Measurements from ENCODE around the gene GPS2. TPM values are rescaled to one million over a fixed set of nuclear protein-coding genes. Genes with fewer than 3 reads are reported as not detected.
"Not testable (repeated sequence)": the region's sequence is repeated elsewhere in the genome, so short reads cannot be mapped to it uniquely, and the experiment has no call there.

Gene GPS2
- total RNA-seq, 1 donor from 2014 or later, result 56.2 TPM

GRCh38 chr17:7348478-7349242 is 33.5 kb upstream of the GPS2 start:
- H3K4me1 Mint-ChIP-seq, result peaks cover 18% of the 10 kb centered on the region
- H3K9me3 Mint-ChIP-seq, result no peaks in the 10 kb centered on the region
- no peaks in the 10 kb centered on the region for H3K27me3 Mint-ChIP-seq
- intact Hi-C loops (cut with micrococcal nuclease), result no loop called here
- H3K4me3 Mint-ChIP-seq, result no peak overlapping the region
- H3K27ac Mint-ChIP-seq, result peak overlapping the region; percentile 75
- H3K36me3 Mint-ChIP-seq (ENCODE audit: low read depth), result peaks cover 46% of the 10 kb centered on the region
- DNase-seq, result peak; percentile 58

- peak; percentile 56 for DNase-seq
- Mint-ChIP-seq H3K9me3 (no peaks in the 10 kb centered on the region), H3K4me1 (peaks cover 19% of the 10 kb centered on the region), H3K36me3 (ENCODE audit: low read depth) (peaks cover 49% of the 10 kb centered on the region), H3K4me3 (no peak overlapping the region), H3K27ac (peak overlapping the region; percentile 29), H3K27me3 (no peaks in the 10 kb centered on the region)
- intact Hi-C loops (cut with micrococcal nuclease), result no loop called here
Observed at GRCh38 chr17:7347630-7348477, 32.7 kb upstream of the GPS2 start.

GRCh38 chr17:7346761-7347614 is 31.8 kb upstream of the GPS2 start:
- intact Hi-C loops (cut with micrococcal nuclease), result no loop called here

GRCh38 chr17:7343250-7343649 is 28.1 kb upstream of the GPS2 start:
- Mint-ChIP-seq H3K9me3 (no peaks in the 10 kb centered on the region), H3K27ac (no peak overlapping the region), H3K36me3 (ENCODE audit: low read depth) (peaks cover 46% of the 10 kb centered on the region), H3K4me1 (peaks cover 8% of the 10 kb centered on the region), H3K27me3 (no peaks in the 10 kb centered on the region), H3K4me3 (no peak overlapping the region)
- no peak for DNase-seq
- intact Hi-C loops (cut with micrococcal nuclease), result no loop called here

More at GRCh38 chr17:7346761-7347614, 31.8 kb upstream of the GPS2 start:
- Mint-ChIP-seq H3K27ac (no peak overlapping the region), H3K36me3 (ENCODE audit: low read depth) (peaks cover 48% of the 10 kb centered on the region), H3K9me3 (no peaks in the 10 kb centered on the region), H3K4me3 (no peak overlapping the region), H3K27me3 (no peaks in the 10 kb centered on the region), H3K4me1 (peaks cover 13% of the 10 kb centered on the region)
- DNase-seq, result no peak

- H3K27ac Mint-ChIP-seq, result peak overlapping the region; percentile 34
- DNase-seq, result no peak
- peaks cover 18% of the 10 kb centered on the region for H3K4me1 Mint-ChIP-seq
- H3K9me3 Mint-ChIP-seq, result no peaks in the 10 kb centered on the region
- H3K27me3 Mint-ChIP-seq, result no peaks in the 10 kb centered on the region
- H3K4me3 Mint-ChIP-seq, result no peak overlapping the region
- H3K36me3 Mint-ChIP-seq (ENCODE audit: low read depth), result peaks cover 44% of the 10 kb centered on the region
- intact Hi-C loops (cut with micrococcal nuclease), result no loop called here
Observed at GRCh38 chr17:7341842-7342241, 26.7 kb upstream of the GPS2 start.

- Mint-ChIP-seq H3K4me3 (no peak overlapping the region), H3K27ac (no peak overlapping the region), H3K27me3 (no peaks in the 10 kb centered on the region), H3K36me3 (ENCODE audit: low read depth) (peaks cover 39% of the 10 kb centered on the region), H3K9me3 (no peaks in the 10 kb centered on the region), H3K4me1 (peaks cover 29% of the 10 kb centered on the region)
- intact Hi-C loops (cut with micrococcal nuclease), result no loop called here
- no peak for DNase-seq
Observed at GRCh38 chr17:7340179-7340578, 25.0 kb upstream of the GPS2 start.

GRCh38 chr17:7337600-7337999 is 22.4 kb upstream of the GPS2 start:
- not testable (repeated sequence) for H3K9me3 Mint-ChIP-seq, H3K27me3 Mint-ChIP-seq
- Mint-ChIP-seq H3K27ac (peak overlapping the region; percentile 86), H3K4me3 (peak overlapping the region; percentile 91), H3K4me1 (peaks cover 37% of the 10 kb centered on the region), H3K36me3 (ENCODE audit: low read depth) (peaks cover 29% of the 10 kb centered on the region)
- peak; percentile 59 for DNase-seq
- intact Hi-C loops (cut with micrococcal nuclease), result loop anchor here (2.0 kb wide), 1 partner anchor 13 kb away; no protein-coding TSS in a partner anchor

GRCh38 chr17:7336240-7337175 is 21.3 kb upstream of the GPS2 start, which contains the start of gene ACAP1:
ACAP1 (plus strand) TSS chr17:7336529; CDS start chr17:7336735, 206 bp downstream.
- H3K4me1 Mint-ChIP-seq, result peaks cover 46% of the 10 kb centered on the region

GRCh38 chr17:7335765-7336164 is 20.6 kb upstream of the GPS2 start:
- not testable (repeated sequence) for DNase-seq, H3K27me3 Mint-ChIP-seq, H3K9me3 Mint-ChIP-seq
- peaks cover 46% of the 10 kb centered on the region for H3K4me1 Mint-ChIP-seq
- peaks cover 20% of the 10 kb centered on the region for H3K36me3 Mint-ChIP-seq (ENCODE audit: low read depth)
- peak overlapping the region; percentile 86 for H3K27ac Mint-ChIP-seq
- intact Hi-C loops (cut with micrococcal nuclease), result loop anchor here (2.0 kb wide), 1 partner anchor 15 kb away; no protein-coding TSS in a partner anchor
- peak overlapping the region; percentile 91 for H3K4me3 Mint-ChIP-seq

More at GRCh38 chr17:7336240-7337175, 21.3 kb upstream of the GPS2 start, which contains the start of gene ACAP1:
- peak; percentile 95 for DNase-seq
- H3K27ac Mint-ChIP-seq, result peak within 1 kb of the TSS; percentile 86
- peak within 1 kb of the TSS; percentile 91 for H3K4me3 Mint-ChIP-seq
- H3K9me3 Mint-ChIP-seq, result no peaks in the 10 kb centered on the region
- peaks cover 22% of the 10 kb centered on the region for H3K36me3 Mint-ChIP-seq (ENCODE audit: low read depth)
- H3K27me3 Mint-ChIP-seq, result no peaks in the 10 kb centered on the region
- intact Hi-C loops (cut with micrococcal nuclease), result loop anchor here (2.0 kb wide), 1 partner anchor 14 kb away; no protein-coding TSS in a partner anchor

GRCh38 chr17:7334938-7335538 is 19.9 kb upstream of the GPS2 start:
- Mint-ChIP-seq H3K4me1 (peaks cover 47% of the 10 kb centered on the region), H3K36me3 (ENCODE audit: low read depth) (peaks cover 15% of the 10 kb centered on the region), H3K9me3 (no peaks in the 10 kb centered on the region), H3K27me3 (no peaks in the 10 kb centered on the region), H3K27ac (peak overlapping the region; percentile 86), H3K4me3 (peak overlapping the region; percentile 91)
- intact Hi-C loops (cut with micrococcal nuclease), result no loop called here
- no peak for DNase-seq

GRCh38 chr17:7332600-7333069 is 17.5 kb upstream of the GPS2 start:
- H3K27ac Mint-ChIP-seq, result peak overlapping the region; percentile 85
- peak overlapping the region; percentile 72 for H3K4me3 Mint-ChIP-seq
- intact Hi-C loops (cut with micrococcal nuclease); H3K27me3 Mint-ChIP-seq; H3K9me3 Mint-ChIP-seq; H3K36me3 Mint-ChIP-seq (ENCODE audit: low read depth): not testable (repeated sequence)
- peak; percentile 85 for DNase-seq
- peaks cover 52% of the 10 kb centered on the region for H3K4me1 Mint-ChIP-seq

- intact Hi-C loops (cut with micrococcal nuclease), result no loop called here
- peak overlapping the region; percentile 72 for H3K4me3 Mint-ChIP-seq
- no peaks in the 10 kb centered on the region for H3K9me3 Mint-ChIP-seq
- H3K4me1 Mint-ChIP-seq, result peaks cover 50% of the 10 kb centered on the region
- no peak for DNase-seq
- no peaks in the 10 kb centered on the region for H3K27me3 Mint-ChIP-seq
- H3K27ac Mint-ChIP-seq, result peak overlapping the region; percentile 85
- peaks cover 3% of the 10 kb centered on the region for H3K36me3 Mint-ChIP-seq (ENCODE audit: low read depth)
Observed at GRCh38 chr17:7332111-7332510, 17.0 kb upstream of the GPS2 start.

Data from activated CD4-positive, alpha-beta T cell treated with anti-CD3 and anti-CD28 coated beads, Interleukin-2, amount 10 ng/mL, durations not matched to agents 24 days and 14 days (primary cell).